Naive thymus-derived CD4-positive, alpha-beta T cell (primary cell): Measurements from ENCODE around the gene MLLT1. TPM values are rescaled to one million over a fixed set of nuclear protein-coding genes. Genes with fewer than 3 reads are reported as not detected.

Source experiments
- ATAC-seq: fragments of 150-1000 bp; cut with Tn5 transposase; 2 replicates; pipeline ENCODE4 v1.10.0; 2021; ENCODE audit warnings: mild to moderate bottlenecking, moderate library complexity
- CTCF ChIA-PET: fragments of 350-600 bp; sonication (Branson Sonifier 250); formaldehyde crosslinking; loops from one replicate; lab custom pipeline; 2021; ENCODE audit warnings: antibody characterized with exemption; lab: Charles Lee
- POLR2A ChIA-PET: fragments of 350-600 bp; sonication (Branson Sonifier 250); formaldehyde crosslinking; loops from one replicate; lab custom pipeline; 2021; ENCODE audit warnings: antibody characterized with exemption, inconsistent platforms; lab: Charles Lee
- DNase-seq, 9 donors: peaks; one replicate each; pipeline versions ENCODE4 v3.0.0 to v3.0.0-alpha.2; 2020 to 2022; ENCODE audit warnings: mixed read lengths in 1 of 9
- H3K27ac ChIP-seq: one replicate; pipeline ENCODE4 v1.7.0; 2013; ENCODE audit warnings: mild to moderate bottlenecking, low read depth, low read length, moderate library complexity
- H3K27me3 ChIP-seq, 2 donors: one replicate each; pipeline ENCODE4 v1.7.0; 2013; ENCODE audit warnings: low read length in 2 of 2, mild to moderate bottlenecking in 2 of 2, moderate library complexity in 2 of 2; ENCODE audit not compliant: control insufficient read depth in 2 of 2, insufficient read depth in 2 of 2
- H3K36me3 ChIP-seq, 3 experiments: 1 replicate in 2 of 3; 2 replicates in 1 of 3; pipeline ENCODE4 v1.7.0; 2013; ENCODE audit warnings: low read length in 3 of 3, mild to moderate bottlenecking in 3 of 3, moderate library complexity in 1 of 3; ENCODE audit not compliant: insufficient read depth in 3 of 3, control insufficient read depth in 2 of 3
- H3K4me1 ChIP-seq, 2 donors: one replicate each; pipeline ENCODE4 v1.7.0; 2013; ENCODE audit warnings: low read length in 2 of 2, mild to moderate bottlenecking in 2 of 2, moderate library complexity in 1 of 2; ENCODE audit not compliant: control insufficient read depth in 2 of 2, insufficient read depth in 2 of 2
- H3K4me3 ChIP-seq: 2 replicates; pipeline ENCODE4 v1.7.0; 2013; ENCODE audit warnings: mild to moderate bottlenecking, low read length
- H3K9me3 ChIP-seq, 3 experiments: 1 replicate in 2 of 3; 2 replicates in 1 of 3; pipeline ENCODE4 v1.7.0; 2013; ENCODE audit warnings: low read length in 3 of 3; ENCODE audit not compliant: control insufficient read depth in 2 of 3
- H3K27ac Mint-ChIP-seq, 9 donors: one replicate each; pipeline ENCODE4 v1.8.0; 2020 to 2022; ENCODE audit warnings: mixed read lengths in 9 of 9, mild to moderate bottlenecking in 8 of 9, moderate library complexity in 5 of 9, inconsistent platforms in 2 of 9
- H3K27me3 Mint-ChIP-seq, 5 donors: one replicate each; pipeline ENCODE4 v1.8.0; 2021 to 2022; ENCODE audit warnings: mixed read lengths in 5 of 5, mild to moderate bottlenecking in 1 of 5
- H3K36me3 Mint-ChIP-seq, 5 donors: one replicate each; pipeline ENCODE4 v1.8.0; 2020 to 2022; ENCODE audit warnings: mixed read lengths in 5 of 5, mild to moderate bottlenecking in 3 of 5, inconsistent platforms in 1 of 5
- H3K4me1 Mint-ChIP-seq, 7 donors: one replicate each; pipeline ENCODE4 v1.8.0; 2020 to 2022; ENCODE audit warnings: mixed read lengths in 7 of 7, mild to moderate bottlenecking in 3 of 7, inconsistent platforms in 1 of 7
- H3K4me3 Mint-ChIP-seq, 10 donors: one replicate each; pipeline ENCODE4 v1.8.0; 2020 to 2022; ENCODE audit warnings: mild to moderate bottlenecking in 10 of 10, mixed read lengths in 10 of 10, moderate library complexity in 6 of 10, inconsistent platforms in 2 of 10
- H3K9me3 Mint-ChIP-seq, 11 donors: one replicate each; pipeline ENCODE4 v1.8.0; 2020 to 2022; ENCODE audit warnings: mixed read lengths in 11 of 11, mild to moderate bottlenecking in 4 of 11, inconsistent platforms in 1 of 11, moderate library complexity in 1 of 11
- intact Hi-C, 2 donors: fragments of 100-400 bp; cut with micrococcal nuclease; formaldehyde crosslinking; loops; one replicate each; pipeline ENCODE4 v1.15.1; 2023
- polyA plus RNA-seq, 2 donors: library from polyadenylated mRNA; unstranded; fragments of 300-500 nt; fragmentation: Illumina TruSeq; gene quantifications; one replicate each; pipeline ENCODE4 v1.2.3, GENCODE V29; 2021
- total RNA-seq, 6 experiments: library from RNA in 5 of 6; stranded (reverse) in 5 of 6; gene quantifications; 1 replicate in 5 of 6; 2 replicates in 1 of 6; pipeline ENCODE4 v1.2.3 and lab custom pipeline; 2021 to 2026

The MLLT1 gene
- total and polyA plus RNA-seq, 7 experiments from 2014 or later, result 0.57 to 47.5 (median 37.5) TPM

DNA sequence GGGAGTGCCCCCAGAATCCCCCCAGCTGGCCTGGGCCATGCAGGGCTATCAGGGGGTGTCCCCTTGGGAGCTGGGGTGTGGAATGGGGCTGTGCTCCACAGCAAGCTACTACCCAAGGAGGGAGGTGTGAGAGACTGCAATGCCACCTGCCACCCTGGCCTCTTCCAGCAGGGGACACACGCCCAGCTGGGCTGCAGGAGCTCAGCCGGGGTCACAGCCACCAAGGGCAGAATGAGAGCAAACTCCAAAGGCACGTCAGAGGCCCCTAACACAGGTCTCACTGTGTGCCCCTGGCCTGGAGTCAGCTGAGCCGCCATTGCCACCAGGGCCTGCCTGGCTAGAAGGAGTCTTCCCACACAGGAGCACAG, 55.5 kb downstream of the MLLT1 start:
- intact Hi-C loops, result no loop called here
- Histone ChIP-seq H3K9me3 (no peaks in the 10 kb centered on the region), H3K27me3 (no peaks in the 10 kb centered on the region), H3K36me3 (peaks cover 0 to 92% (median 0%) of the 10 kb centered on the region in 3 experiments), H3K27ac (no peak overlapping the region), H3K4me1 (no peaks in the 10 kb centered on the region), H3K4me3 (no peak overlapping the region)
- Mint-ChIP-seq H3K27ac (no peak overlapping the region), H3K27me3 (no peaks in the 10 kb centered on the region), H3K9me3 (no peaks in the 10 kb centered on the region), H3K36me3 (peaks cover 0 to 17% (median 4%) of the 10 kb centered on the region in 5 donors), H3K4me3 (no peak overlapping the region), H3K4me1 (peaks cover 0 to 3% (median 0%) of the 10 kb centered on the region in 7 donors)
- ChIA-PET CTCF (no interaction called here), POLR2A (interaction anchor here (0.6 to 1.0 kb wide), 2 partner anchors 79 to 514 kb away, joined by 3 to 4 read pairs; partner anchors contain the start of gene GPR108)
- no peak for DNase-seq
- no peak for ATAC-seq

DNA sequence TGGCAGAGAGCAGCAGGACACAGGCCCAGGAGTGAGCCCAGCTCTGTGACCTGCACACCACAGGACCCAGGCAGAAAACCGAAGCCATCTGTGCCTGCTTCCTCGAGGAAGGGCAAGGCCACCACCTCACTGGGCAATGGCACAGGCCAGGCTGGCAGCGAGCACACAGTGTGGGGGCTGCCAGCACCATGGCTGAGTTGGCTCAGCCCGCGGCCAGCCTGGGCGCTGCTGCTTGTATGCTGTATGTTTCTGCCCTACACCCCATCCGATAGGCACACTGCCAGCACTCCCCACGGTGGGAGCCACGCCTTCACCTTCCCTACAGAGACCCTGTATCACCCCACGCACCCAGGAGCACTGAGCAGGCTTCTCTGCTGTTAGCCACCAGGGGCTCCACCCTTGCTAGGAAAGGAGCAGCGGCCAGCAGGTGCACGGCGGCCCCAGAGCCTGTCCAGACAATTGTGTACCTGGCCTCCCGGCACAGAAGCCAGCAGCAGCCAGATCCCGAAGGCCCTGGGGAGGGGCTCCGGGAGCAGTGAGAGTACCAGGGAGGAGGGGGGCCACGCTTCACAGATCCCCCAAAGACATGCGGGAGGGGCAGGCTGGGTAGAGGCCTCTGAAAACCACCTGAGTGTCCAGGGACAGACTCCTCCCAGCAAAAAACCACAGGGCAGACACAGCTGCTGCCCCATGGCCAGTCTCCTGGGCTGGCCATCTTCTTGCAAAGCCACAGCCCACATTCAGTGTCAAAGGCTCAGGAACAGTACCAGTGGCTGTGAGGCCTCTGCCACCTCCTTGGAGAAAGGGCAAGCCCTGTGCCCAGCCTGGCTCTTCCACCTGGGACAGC, 56.1 kb downstream of the MLLT1 start:
- ChIA-PET CTCF (no interaction called here), POLR2A (interaction anchor here (1.0 kb wide), 1 partner anchor 514 kb away, joined by 3 read pairs; the partner anchor contains the start of gene GPR108)
- H3K9me3 ChIP-seq, result no peaks in the 10 kb centered on the region
- peaks cover 0 to 17% (median 4%) of the 10 kb centered on the region in 5 donors for H3K36me3 Mint-ChIP-seq
- peaks cover 0 to 86% (median 0%) of the 10 kb centered on the region in 3 experiments for H3K36me3 ChIP-seq
- no peaks in the 10 kb centered on the region for H3K27me3 ChIP-seq
- H3K4me1 ChIP-seq, result no peaks in the 10 kb centered on the region
- H3K27ac Mint-ChIP-seq, result peak overlapping the region in 1 of 9 donors; percentile 38
- H3K27me3 Mint-ChIP-seq, result no peaks in the 10 kb centered on the region
- DNase-seq (no peak), ATAC-seq (no peak)
- no peak overlapping the region for H3K4me3 ChIP-seq
- H3K4me3 Mint-ChIP-seq, result no peak overlapping the region
- no peak overlapping the region for H3K27ac ChIP-seq
- peaks cover 0 to 3% (median 0%) of the 10 kb centered on the region in 7 donors for H3K4me1 Mint-ChIP-seq
- intact Hi-C loops, result no loop called here
- H3K9me3 Mint-ChIP-seq, result no peaks in the 10 kb centered on the region

DNA sequence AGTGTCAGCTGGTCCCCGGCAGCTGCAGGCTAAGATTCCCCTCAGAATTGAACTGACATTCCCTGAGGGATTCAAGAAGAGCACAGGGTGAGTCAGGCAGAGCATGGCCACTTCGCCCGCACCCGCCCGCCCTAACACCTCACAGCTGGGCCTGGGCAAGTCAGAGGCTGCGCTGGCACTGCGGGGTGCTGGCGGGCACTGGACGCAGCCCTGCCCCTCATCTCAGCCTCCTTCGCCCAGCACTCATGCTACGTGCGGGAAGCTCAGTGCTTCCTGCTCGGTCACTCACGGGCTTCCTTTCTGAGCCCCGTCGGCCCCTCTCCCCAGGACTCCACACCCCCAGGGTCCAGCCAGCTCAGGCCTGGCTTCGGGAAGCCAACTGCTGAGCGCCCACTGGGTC, 56.9 kb downstream of the MLLT1 start:
- POLR2A ChIA-PET, result interaction anchor here (0.5 kb wide), 1 partner anchor 615 kb away, joined by 3 read pairs; no protein-coding TSS in a partner anchor
- H3K9me3 ChIP-seq, result no peaks in the 10 kb centered on the region
- H3K27me3 ChIP-seq, result no peaks in the 10 kb centered on the region
- no peak for DNase-seq
- H3K36me3 ChIP-seq, result peaks cover 0 to 79% (median 0%) of the 10 kb centered on the region in 3 experiments
- H3K36me3 Mint-ChIP-seq, result peaks cover 0 to 14% (median 0%) of the 10 kb centered on the region in 5 donors
- peaks cover 0 to 5% (median 0%) of the 10 kb centered on the region in 7 donors for H3K4me1 Mint-ChIP-seq
- H3K27ac ChIP-seq, result no peak overlapping the region
- peaks cover 0 to 2% (median 0%) of the 10 kb centered on the region in 11 donors for H3K9me3 Mint-ChIP-seq
- no peak overlapping the region for H3K4me3 ChIP-seq
- intact Hi-C loops, result no loop called here
- ATAC-seq, result no peak
- CTCF ChIA-PET, result no interaction called here
- H3K4me1 ChIP-seq, result no peaks in the 10 kb centered on the region
- H3K27me3 Mint-ChIP-seq, result no peaks in the 10 kb centered on the region
- no peak overlapping the region for H3K27ac Mint-ChIP-seq
- no peak overlapping the region for H3K4me3 Mint-ChIP-seq

DNA sequence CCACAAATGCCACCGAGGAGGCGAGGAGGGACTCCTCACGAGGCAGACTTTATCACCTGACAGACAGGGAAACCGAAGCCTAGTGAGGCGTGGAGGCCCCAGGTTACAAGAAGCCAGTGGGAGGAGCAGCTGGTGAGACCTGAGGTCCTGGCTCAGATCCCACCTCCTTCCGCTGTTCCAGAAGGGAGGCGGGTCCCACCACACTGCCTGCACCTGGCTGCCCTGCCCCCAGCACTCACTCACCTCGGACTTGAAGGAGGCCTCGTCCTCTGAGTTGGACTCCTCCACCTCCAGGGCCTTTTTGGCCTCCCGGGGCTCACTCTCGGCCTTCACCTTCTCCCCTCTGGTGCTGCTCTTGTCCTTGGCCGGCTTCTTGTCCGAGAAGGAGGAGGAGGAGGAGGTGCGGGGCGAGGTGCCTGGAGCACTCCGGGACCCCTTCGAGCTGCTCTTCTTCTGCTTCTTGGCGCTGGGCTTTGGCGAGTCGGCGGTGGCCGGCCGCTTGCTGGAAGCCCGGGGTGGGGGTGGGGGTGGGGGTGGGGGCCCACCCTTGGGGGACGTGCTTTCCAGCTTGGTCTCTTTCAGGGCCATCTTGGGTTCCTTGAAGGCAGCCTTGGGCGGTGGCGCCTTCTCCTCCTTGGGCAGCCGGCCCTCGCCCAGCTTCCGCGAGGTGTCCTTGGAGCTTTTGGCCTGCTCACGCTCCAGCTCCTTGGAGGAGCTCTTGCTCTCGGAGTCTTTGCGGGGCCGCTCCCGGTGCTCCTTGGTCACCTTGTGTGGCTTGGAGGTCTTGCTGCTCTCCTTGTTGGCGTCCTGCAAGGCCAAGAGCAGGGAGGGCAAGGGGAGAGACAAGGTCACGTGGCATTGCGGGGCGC, 57.7 kb downstream of the MLLT1 start:
- Mint-ChIP-seq H3K4me3 (no peak overlapping the region), H3K4me1 (peaks cover 0 to 4% (median 0%) of the 10 kb centered on the region in 7 donors), H3K9me3 (peaks cover 0 to 2% (median 0%) of the 10 kb centered on the region in 11 donors), H3K27ac (no peak overlapping the region), H3K27me3 (no peaks in the 10 kb centered on the region), H3K36me3 (peaks cover 0 to 9% (median 0%) of the 10 kb centered on the region in 5 donors)
- H3K9me3 ChIP-seq, result no peaks in the 10 kb centered on the region
- ChIA-PET CTCF (no interaction called here), POLR2A (interaction anchor here (0.6 kb wide), 1 partner anchor 765 kb away, joined by 4 read pairs; no protein-coding TSS in a partner anchor)
- H3K4me3 ChIP-seq, result no peak overlapping the region
- no peaks in the 10 kb centered on the region for H3K27me3 ChIP-seq
- intact Hi-C loops, result no loop called here
- H3K4me1 ChIP-seq, result no peaks in the 10 kb centered on the region
- H3K36me3 ChIP-seq, result peaks cover 0 to 75% (median 0%) of the 10 kb centered on the region in 3 experiments
- DNase-seq (no peak), ATAC-seq (no peak)
- no peak overlapping the region for H3K27ac ChIP-seq

DNA sequence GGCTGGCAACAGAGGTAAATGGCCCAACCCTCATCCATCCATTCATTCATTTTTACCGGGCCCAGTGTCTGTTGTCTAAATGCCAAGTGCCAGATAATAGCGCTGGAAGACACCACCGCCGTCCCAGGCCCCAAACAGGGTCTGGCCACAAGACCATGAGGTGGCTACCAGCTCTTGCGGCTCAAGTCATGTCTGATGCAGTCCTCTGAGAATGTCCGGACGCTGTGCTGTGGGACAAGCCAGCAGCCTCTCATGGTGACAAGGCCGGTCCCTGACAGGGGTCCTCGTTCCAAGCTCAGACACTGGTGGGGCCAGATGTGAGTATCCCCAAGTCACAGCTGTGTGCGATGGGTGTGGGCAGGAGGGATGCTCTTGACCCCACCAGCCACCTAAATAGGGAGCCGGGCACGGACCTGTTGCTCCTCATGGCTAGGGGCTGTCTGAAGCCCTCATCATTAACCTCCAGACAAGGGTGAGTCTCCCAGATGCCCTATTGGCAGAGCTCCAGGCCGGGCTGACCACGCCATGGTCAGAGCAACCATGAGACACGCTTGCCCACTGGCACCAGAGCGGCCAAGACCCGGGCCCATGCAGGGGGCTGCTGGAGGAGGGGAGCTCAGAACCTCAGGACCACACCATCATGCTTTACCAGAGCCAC, 58.4 kb downstream of the MLLT1 start:
- Histone ChIP-seq H3K4me3 (no peak overlapping the region), H3K4me1 (no peaks in the 10 kb centered on the region), H3K27ac (no peak overlapping the region), H3K27me3 (no peaks in the 10 kb centered on the region), H3K36me3 (peaks cover 0 to 73% (median 0%) of the 10 kb centered on the region in 3 experiments), H3K9me3 (no peaks in the 10 kb centered on the region)
- H3K9me3 Mint-ChIP-seq, result peaks cover 0 to 2% (median 0%) of the 10 kb centered on the region in 11 donors
- ChIA-PET CTCF (no interaction called here), POLR2A (no interaction called here)
- H3K27me3 Mint-ChIP-seq, result no peaks in the 10 kb centered on the region
- H3K27ac Mint-ChIP-seq, result no peak overlapping the region
- peaks cover 0 to 4% (median 0%) of the 10 kb centered on the region in 7 donors for H3K4me1 Mint-ChIP-seq
- DNase-seq (no peak), ATAC-seq (no peak)
- no peak overlapping the region for H3K4me3 Mint-ChIP-seq
- intact Hi-C loops, result no loop called here
- H3K36me3 Mint-ChIP-seq, result peaks cover 0 to 6% (median 0%) of the 10 kb centered on the region in 5 donors
